Measurements from ENCODE around the gene TSPEAR.

GRCh38 chr21:44556879-44557278, 154.5 kb downstream of the TSPEAR start:
- TF ChIP-seq CTCF (IDR thresholded peaks at IDR 0.05 in 4 of 5, conservative IDR thresholded peaks at IDR 0.05 in 1 of 5) (no peak), POLR2A (IDR thresholded peaks at IDR 0.05) (no peak)

Data from gastrocnemius medialis (tissue), 4 donors.